GM13976 (cell line): ENCODE measurements around the gene CCDC121.

ENCODE experiments used
- DNase-seq: peaks from one replicate; pipeline ENCODE4 v3.0.0; 2012; ENCODE audit warnings: low spot score
- CTCF ChIP-seq: IDR thresholded peaks from 2 replicates; pipeline ENCODE4 v1.5.1; 2012; ENCODE audit warnings: borderline replicate concordance, mild to moderate bottlenecking; ENCODE audit not compliant: insufficient read depth; ENCODE audit errors: extremely low read depth, missing control alignments, control extremely low read depth
- in situ Hi-C: fragments of 300-500 bp; cut with MboI; formaldehyde crosslinking; loops from one replicate; pipeline ENCODE4 v1.12.0; 2022; ENCODE audit warnings: low sequenced_read_pairs, mixed read lengths, inconsistent platforms; ENCODE audit not compliant: unreplicated experiment

CCDC121 gene

GRCh38 chr2:27593240-27593639 is 35.6 kb downstream of the CCDC121 start:
- TF ChIP-seq CTCF = no peak
- in situ Hi-C loops = no loop called here
- DNase-seq = no peak

- DNase-seq = no peak
- no peak for TF ChIP-seq CTCF
- in situ Hi-C loops = no loop called here
Observed at GRCh38 chr2:27591745-27592144, 37.1 kb downstream of the CCDC121 start.

GRCh38 chr2:27588308-27588707 is 40.5 kb downstream of the CCDC121 start:
- no peak for DNase-seq
- in situ Hi-C loops = no loop called here
- no peak for TF ChIP-seq CTCF

- no peak for DNase-seq
- in situ Hi-C loops = no loop called here
- TF ChIP-seq CTCF = no peak
Observed at GRCh38 chr2:27587025-27587424, 41.8 kb downstream of the CCDC121 start.

GRCh38 chr2:27584597-27584996 is 44.2 kb downstream of the CCDC121 start:
- in situ Hi-C loops = no loop called here
- DNase-seq = no peak
- no peak for TF ChIP-seq CTCF

- in situ Hi-C loops = no loop called here
Observed at GRCh38 chr2:27583390-27583915, 45.4 kb downstream of the CCDC121 start.

More at GRCh38 chr2:27583390-27583915, 45.4 kb downstream of the CCDC121 start:
- no peak for DNase-seq
- TF ChIP-seq CTCF = no peak
